HTR-8/SVneo (cell line): ENCODE results near the gene EIF4G3.
"Not testable (repeated sequence)": the region's sequence is repeated elsewhere in the genome, so short reads cannot be mapped to it uniquely, and the experiment has no call there.

ENCODE experiments used
- DNase-seq: peaks from one replicate; pipeline ENCODE4 v3.0.0; 2011; ENCODE audit warnings: low spot score, mixed read lengths; ENCODE audit not compliant: insufficient read length
- FAIRE-seq: peaks from 2 replicates; lab custom pipeline; 2011; peaks lifted over from hg19 to GRCh38; lab: Jason Lieb, UNC

The EIF4G3 gene

DNA sequence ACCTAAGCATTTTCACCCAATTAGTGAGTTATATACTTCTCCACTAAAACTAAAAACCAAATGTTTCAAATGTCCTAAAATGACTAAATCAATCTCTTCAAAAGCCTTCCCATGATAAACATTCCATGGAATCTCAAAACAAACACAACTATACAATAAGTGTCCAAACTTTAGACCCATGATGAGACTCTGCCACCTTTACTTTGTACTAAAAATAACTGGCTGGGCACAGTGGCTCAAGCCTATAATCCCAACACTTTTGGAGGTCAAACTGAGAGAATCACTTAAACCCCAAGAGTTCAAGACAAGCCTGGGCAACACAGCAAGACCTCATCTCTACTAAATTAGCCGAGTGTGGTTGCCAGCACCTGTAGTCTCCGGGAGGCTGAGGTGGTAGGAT, 87.4 kb downstream of the EIF4G3 start:
- FAIRE-seq (no peak), DNase-seq (no peak)

DNA sequence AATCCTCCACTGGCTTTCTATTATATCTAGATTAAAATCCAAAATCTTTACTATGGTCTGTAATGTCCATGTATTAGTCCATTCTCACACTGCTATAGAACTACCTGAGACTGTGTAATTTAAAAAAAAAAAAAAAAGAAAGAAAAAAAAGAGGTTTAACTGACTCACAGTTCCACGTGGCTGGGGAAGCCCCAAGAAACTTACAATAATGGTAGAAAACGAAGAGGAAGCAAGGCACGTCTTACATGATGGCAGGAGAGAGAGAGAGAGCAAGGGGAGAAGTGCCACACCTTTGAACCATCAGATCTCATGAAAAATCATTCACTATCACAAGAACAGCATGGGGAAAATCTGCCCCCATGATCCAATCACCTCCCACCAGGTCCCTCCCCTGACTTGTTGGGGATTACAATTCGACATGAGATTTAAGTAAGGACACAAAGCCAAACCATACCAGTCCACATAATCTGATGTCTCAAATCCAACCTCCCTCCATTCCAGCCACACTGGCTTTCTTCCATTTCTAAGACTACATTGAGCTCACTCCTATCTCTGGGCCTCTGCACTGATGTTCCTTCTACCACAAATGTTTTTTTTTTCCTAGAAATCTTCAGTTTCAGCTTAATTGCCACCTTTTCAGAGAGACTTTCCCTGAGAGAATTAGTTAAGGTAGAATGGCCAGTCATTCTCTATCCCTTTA, 92.4 kb downstream of the EIF4G3 start:
- no peak for FAIRE-seq

DNA sequence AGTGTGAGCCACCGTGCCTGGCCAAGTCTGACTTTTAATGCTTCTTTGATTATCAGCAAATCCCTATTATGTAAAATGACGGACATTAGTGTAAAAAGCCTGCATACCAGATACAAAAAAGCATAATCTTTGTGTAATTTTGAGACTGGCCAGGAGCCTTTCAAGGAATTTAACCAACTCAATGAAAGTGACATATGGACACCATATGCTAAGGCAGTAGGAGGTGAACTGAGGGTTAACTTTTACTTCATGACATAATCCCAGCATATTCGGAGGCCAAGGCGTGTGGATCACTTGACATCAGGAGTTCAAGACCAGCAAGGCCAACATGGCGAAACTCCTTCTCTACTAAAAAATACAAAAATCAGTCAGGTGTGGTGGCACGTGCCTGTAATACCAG, 94.6 kb downstream of the EIF4G3 start:
- DNase-seq (no peak), FAIRE-seq (no peak)

More for the DNA sequence above, 92.4 kb downstream of the EIF4G3 start:
- no peak for DNase-seq

DNA sequence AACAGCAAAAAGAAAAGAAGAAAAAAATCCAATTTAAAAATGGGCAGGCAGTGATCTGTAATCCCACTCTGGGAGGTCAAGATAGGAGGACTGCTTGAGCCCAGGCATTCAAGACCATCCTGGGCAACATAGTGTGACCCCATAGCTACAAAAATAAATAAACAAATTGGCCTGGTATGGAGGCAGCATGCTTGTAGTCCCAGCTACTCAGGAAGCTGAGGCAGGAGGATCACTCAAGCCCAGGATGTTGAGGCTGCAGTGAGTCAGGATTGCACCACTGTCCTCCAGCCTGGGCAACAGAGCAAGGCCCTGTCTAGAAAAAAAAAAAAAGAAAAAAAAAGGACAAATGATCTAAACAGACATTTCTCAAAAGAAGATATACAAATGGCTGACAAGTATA, 99.6 kb downstream of the EIF4G3 start:
- FAIRE-seq (no peak), DNase-seq (no peak)

DNA sequence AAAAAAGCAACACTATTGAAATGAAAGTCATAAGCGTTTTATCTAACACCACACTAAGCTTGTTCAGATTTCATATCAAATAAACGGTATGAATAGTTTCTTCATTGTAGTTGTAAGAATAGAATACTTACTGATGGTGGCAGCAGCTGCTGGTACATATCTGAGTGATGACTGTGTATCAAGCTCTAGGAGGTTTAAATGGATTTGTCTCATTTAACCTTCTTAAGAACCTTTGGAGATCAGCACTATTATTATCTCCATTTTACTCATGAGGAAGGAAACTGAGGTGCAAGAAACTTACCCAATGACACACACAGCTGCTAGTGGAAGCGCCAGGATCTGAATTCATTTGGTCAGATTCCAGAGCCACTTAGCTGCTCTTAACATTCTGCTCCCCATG, 104.0 kb downstream of the EIF4G3 start:
- FAIRE-seq (no peak), DNase-seq (no peak)

DNA sequence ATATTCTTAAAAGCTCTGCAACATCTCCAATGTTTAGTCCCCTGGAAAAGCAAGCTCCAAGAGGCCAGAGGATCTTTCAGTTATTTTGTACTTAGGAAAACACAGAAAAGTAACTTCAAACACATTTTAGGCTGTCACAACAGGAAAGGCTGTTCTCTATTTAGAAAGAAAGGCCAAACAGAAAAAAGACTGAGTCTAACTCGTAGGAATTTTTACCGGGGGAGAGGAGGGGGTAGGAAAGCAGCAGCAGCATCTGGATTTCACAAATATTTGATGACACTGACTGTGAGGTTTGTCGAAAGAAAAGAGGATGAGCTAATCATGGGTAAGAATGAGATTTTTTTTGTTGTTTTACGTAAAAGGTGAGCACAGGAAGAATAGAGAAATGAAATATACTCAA, 107.1 kb downstream of the EIF4G3 start:
- DNase-seq: peak; percentile 29
- FAIRE-seq: no peak

DNA sequence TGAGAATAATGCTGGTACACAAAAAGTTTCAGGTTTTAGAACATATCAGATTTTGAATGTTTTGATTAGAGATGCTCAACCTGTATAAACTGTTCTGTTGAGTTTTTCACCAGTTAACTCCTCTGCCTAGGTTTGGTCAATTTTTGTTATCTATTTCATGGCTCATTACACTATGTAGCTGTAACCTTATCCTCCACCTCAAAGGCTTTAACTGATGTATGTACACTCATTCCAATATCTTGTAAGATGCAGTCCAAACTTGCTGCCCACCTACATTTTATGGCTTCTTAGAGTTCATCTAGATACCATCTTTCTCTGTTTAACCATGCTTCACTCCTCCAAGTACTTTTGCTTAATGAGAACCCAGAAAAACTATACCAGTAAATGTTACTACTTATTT, 107.8 kb downstream of the EIF4G3 start:
- FAIRE-seq (no peak), DNase-seq (no peak)

DNA sequence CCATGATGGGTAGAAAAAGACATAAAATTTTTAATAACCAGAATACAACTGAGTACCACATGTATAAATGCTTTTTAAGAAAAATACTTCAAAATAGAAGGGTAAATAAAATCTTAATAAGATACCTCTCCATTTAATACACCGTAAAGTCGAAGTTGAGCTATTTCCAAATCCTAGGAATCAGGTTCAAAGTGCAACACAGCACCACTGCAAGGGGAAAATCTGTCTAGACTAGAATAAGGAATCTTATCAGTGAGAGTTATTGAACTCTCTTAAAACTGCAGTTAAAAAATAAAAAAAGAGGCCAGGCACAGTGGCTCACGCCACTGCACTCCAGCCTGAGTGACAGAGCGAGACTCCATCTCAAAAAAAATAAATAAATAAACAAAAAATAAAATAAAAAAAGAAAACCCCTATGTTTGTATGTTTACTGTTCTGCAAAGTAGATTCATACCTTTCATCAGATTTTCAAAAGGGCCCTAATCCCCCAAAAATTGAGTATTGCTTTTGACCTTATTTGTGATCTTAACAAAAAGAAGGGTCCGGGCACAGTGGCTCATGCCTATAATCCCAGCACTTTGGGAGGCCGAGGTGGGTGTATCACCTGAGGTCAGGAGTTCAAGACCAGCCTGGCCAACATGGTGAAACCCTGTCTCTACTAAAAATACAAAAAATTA, 109.0 kb downstream of the EIF4G3 start:
- FAIRE-seq (no peak), DNase-seq (no peak)

DNA sequence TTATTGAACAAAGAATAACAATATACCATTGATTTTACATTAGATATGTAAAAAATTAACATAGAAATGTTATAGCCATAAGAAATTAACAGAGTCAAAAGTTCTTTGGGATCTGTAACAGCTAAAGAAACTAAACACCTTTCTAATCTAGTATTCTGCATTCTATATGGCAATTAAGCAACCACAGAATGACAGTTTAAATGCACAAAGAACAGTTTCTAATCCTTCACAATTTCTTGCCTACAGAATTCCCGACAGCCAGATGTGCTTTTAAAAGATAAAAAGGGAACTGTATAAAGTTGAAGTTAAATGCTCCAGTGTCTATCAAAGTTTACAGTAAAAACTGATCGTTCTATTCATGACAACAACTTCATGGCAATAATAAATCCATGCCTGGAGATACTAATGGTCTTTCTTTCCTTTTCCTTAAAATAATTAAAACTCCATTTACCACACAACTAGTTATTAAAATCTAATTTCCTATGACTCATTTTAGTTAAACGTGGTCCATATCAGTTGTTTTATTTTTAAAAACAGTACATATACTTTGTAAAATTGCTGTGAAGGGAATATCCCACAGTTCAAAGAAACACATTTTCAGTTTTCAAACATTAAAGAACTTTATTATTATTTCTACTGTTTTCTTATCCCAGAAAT, 110.2 kb downstream of the EIF4G3 start:
- DNase-seq: no peak
- no peak for FAIRE-seq

DNA sequence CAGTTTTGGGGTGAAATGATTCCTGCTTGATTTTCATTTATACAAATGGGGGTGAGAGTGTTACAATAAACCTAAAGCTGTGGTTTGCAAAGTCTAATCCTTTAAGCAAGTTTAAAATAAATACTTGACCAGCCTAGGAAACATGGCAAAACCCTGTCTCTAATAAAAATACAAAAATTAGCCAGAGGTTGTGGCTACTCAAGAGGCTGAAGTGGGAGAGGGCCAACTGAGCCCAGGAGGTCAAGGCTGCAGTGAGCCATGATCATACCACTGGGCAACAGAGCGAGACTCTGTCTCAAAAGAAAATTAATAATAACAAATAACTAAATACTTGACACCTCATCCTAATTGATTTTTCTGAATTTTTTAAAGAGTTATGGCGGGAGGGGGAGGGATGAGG, 110.8 kb downstream of the EIF4G3 start:
- no peak for FAIRE-seq
- no peak for DNase-seq

DNA sequence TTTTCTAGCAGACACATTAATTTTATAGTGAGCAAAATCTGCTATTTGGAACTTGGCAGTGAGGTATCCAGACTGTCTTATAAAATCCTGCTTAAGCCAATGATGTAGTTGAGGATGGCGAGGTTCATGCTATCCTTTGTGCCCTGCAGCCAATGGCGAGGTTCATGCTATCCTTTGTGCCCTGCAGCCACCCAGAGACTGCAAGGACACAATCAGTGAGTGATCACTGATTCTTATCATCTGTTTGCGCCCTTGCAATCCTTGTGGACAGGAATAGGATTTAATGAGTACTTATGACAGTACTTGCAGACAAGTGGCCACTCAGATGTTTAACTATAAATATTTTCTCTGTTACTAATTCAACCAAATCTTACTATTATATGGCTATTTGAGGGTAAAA, 112.6 kb downstream of the EIF4G3 start:
- no peak for FAIRE-seq
- no peak for DNase-seq

DNA sequence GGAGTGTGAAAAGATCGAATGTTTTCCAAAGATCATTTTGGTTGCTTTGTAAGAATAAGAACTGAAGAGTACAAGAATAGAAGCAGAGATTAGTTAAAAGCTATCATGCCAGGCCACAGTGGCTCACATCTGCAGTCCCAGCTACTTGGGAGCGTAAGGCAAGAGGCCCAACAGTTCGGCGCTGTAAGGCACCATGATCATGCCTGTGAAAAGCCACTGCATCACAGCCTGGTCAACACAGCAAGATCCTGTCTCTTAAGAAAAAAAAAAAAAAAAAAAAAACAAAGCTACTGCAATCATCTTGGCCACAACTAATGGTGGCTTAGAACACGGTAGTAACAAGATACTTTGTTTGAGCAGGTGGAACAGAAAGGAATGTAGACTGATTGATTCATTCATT, 116.2 kb downstream of the EIF4G3 start:
- no peak for DNase-seq

DNA sequence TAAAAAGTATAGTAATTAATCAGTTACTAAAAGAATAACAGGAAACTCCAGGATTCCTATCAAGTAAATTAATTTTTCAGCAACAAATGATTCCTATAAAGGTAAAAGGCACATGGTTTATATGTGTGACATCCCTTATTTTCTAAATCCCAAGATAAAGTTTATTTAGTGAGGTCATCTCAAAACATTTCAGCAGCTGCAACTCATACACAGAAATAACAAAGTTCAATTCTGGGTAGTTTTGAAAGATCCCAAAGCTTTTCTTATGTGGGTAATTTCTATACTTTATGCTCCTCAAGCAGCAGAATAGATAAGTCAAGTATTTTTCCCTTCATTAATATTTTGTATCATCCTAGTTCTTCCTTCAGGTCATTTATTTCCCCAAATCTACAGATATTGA, 117.7 kb downstream of the EIF4G3 start:
- no peak for DNase-seq
- FAIRE-seq: no peak

More for the DNA sequence above, 116.2 kb downstream of the EIF4G3 start:
- no peak for FAIRE-seq

DNA sequence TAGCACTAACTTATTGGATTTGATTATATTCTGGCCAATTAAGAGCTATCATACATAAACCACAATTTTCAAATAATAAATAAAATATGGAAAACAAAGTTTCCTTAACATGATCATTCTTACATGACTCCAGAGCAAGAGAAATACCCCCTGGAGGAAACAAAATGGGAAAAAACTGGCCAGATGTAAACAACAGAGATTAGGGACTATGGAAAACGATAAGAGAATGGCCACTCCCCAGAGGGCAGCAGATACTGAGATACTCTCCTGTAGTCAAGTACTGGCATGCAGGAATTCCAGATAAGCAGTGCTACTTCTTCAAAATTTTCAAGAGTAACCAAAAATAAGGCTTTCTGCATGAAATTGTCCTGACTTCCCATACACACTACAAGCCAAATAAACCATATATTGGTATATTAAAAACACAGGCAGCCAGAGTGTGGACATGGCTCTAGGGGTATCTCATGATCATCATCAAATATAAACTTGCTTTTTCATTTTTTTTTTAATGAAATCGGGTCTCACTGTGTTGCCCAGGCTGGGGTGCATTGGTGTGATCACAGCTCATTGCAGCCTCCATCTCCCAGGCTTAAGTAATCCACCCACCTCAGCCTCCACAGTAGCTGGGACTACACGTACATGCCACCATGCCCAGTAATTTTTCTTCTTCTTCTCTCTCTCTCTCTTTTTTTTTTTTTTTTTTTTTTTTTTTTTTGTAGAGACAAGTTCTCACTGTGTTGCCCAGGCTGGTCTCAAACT, 118.5 kb downstream of the EIF4G3 start:
- no peak for FAIRE-seq
- DNase-seq: no peak

DNA sequence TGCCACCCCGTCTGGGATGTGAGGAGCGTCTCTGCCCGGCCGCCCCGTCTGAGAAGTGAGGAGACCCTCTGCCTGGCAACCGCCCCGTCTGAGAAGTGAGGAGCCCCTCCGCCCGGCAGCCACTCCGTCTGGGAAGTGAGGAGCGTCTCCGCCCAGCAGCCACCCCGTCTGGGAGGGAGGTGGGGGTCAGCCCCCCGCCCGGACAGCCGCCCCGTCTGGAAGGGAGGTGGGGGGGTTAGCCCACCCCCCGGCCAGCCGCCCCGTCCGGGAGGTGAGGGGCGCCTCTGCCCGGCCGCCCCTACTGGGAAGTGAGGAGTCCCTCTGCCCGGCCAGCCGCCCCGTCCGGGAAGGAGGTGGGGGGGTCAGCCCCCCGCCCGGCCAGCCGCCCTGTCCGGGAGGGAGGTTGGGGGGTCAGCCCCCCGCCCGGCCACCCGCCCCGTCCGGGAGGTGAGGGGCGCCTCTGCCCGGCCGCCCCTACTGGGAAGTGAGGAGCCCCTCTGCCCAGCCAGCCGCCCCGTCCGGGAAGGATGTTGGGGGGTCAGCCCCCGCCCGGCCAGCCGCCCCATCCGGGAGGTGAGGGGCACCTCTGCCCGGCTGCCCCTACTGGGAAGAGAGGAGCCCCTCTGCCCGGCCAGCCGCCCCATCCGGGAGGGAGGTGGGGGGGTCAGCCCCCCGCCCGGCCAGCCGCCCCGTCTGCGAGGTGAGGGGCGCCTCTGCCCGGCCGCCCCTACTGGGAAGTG, 123.3 kb downstream of the EIF4G3 start:
- not testable (repeated sequence) for FAIRE-seq, DNase-seq

DNA sequence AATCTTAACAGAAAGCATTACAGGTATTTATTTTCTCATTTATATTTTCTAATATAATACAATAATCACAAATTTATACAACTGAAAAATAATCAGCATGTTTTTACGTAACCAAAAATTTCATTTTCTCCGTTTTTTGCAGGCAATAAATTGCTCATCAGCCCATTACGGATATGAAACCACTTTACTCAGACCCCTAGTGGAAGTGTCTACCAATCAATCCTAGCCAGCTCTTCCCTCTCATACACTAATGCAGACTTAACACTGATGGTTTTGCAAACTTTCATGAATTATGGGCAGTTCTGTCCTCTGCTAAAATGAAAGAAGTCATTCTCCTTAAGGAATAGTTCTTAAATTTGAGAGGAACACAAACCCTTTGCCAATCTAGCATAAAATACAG, 124.7 kb downstream of the EIF4G3 start:
- FAIRE-seq (no peak), DNase-seq (no peak)

DNA sequence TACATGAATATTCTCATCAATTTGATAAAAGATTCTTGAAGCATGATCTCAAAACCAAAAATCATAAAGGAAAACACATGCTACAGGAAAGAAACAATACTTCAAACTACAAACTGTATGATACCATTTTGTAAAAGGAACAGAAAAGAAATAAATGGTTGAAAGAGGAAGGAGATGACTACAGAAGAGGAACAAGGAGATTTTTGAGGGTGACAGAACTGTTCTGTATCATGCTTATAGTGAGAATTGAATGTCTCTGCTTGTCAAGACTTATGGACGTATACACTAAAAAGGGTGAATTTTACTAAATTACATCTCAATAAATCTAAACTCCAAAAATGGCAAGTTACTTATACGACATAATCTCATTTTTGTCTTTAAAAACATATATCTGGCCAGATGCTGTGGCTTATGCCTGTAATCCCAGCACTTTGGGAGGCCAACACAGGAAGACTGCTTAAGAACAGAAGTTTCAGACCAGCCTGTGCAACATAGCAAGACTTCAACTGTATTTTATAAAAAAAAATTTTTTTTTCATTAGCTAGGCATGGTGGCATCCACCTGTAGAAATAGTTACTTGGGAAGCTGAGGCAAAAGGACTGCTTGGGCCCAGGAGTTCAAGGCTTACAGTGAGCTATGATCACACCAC, 125.4 kb downstream of the EIF4G3 start:
- DNase-seq (no peak), FAIRE-seq (no peak)

DNA sequence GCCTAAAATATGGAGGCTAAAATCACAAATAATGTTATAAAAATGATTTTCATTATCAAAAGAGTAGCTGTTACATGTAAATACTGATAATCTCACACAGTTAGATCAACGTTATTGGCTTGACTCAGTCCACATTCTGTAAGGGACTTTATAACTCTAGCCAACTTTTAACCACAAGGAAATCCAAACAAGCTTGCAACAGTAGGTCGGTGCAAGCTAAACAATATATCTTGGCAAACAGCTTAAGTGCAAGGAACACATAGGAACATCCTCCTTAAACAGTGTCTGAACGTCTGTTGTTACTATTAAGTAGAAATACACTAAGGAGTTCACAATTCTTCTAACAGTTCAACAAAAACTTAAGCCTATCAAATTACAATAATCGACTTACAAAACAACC, 126.7 kb downstream of the EIF4G3 start:
- DNase-seq (no peak), FAIRE-seq (no peak)

DNA sequence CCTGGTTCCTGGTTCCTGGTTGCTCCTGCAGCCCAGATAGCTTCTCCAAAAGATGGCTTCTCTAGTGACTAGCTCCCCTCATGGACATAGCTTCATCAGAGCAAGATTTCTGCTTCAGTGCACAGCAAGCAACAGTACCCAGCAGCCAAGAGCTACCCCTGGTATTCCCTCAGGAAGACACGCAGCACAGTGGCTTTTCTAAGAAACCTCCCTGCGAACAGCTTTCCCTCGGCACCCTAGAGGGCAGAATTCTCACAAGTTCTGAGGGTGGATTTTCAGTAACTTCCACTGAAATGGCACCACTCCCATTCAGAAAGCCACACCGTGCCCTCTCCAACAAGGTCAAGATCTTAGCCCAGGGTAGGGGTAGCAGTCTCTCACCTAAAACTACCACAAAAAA, 128.2 kb downstream of the EIF4G3 start:
- FAIRE-seq (no peak), DNase-seq (no peak)

DNA sequence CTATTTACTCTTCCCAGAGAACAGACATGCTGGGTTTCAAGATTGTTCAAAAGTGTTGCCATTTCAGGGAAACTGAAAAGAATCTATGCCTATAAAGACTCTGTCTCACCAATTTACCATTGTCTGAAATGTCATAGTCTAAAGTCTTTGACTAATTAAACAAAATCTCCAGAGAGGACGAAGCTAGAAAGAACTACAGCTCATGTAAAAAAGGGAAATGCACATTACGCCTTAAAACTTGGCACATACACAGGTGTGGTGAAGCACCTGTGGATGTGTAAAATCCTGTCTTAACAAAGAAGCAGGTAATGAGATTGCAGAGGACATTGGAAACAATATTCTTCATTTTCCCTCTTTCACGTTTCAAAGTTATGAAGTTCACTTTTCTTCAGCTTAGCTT, 130.6 kb downstream of the EIF4G3 start:
- DNase-seq: no peak
- no peak for FAIRE-seq
